GM19239 (cell line): ENCODE data around the gene MPC1.
A peak's percentile ranks its signal among the peaks of the same experiment; 100 is the strongest.
"Not testable (repeated sequence)": the region's sequence is repeated elsewhere in the genome, so short reads cannot be mapped to it uniquely, and the experiment has no call there.

Source experiments
- DNase-seq: peaks from one replicate; pipeline ENCODE4 v3.0.0; 2011; ENCODE audit warnings: low spot score; ENCODE audit not compliant: insufficient read length
- FAIRE-seq: peaks from 2 replicates; lab custom pipeline; 2011; peaks lifted over from hg19 to GRCh38; lab: Jason Lieb, UNC

Gene MPC1

GRCh38 chr6:166352923-166353322, 29.8 kb downstream of the MPC1 start:
- FAIRE-seq (no peak), DNase-seq (no peak)

- FAIRE-seq (peak; percentile 89), DNase-seq (peak; percentile 30)
These were observed 30.9 kb downstream of the MPC1 start for GRCh38 chr6:166351715-166352285.

GRCh38 chr6:166348305-166348949, 34.3 kb downstream of the MPC1 start:
- FAIRE-seq (no peak), DNase-seq (no peak)

GRCh38 chr6:166346965-166347364, 35.8 kb downstream of the MPC1 start:
- DNase-seq (no peak), FAIRE-seq (no peak)

- FAIRE-seq (no peak), DNase-seq (no peak)
These were observed 36.3 kb downstream of the MPC1 start for GRCh38 chr6:166346449-166346848.

GRCh38 chr6:166345672-166346071, 37.1 kb downstream of the MPC1 start:
- not testable (repeated sequence) for FAIRE-seq, DNase-seq

GRCh38 chr6:166344921-166345320, 37.8 kb downstream of the MPC1 start:
- not testable (repeated sequence) for DNase-seq, FAIRE-seq

- no peak for FAIRE-seq
- DNase-seq: no peak
These were observed 38.5 kb downstream of the MPC1 start for GRCh38 chr6:166344240-166344639.

GRCh38 chr6:166343150-166343487, 39.6 kb downstream of the MPC1 start:
- DNase-seq: no peak
- peak; percentile 75 for FAIRE-seq

- DNase-seq: peak; percentile 79
- peak; percentile 65 for FAIRE-seq
These were observed 40.2 kb downstream of the MPC1 start, which contains the start of gene SFT2D1 for GRCh38 chr6:166342349-166343149. Gene SFT2D1 (minus strand): TSS chr6:166342545. CDS start chr6:166342481, 64 bp downstream.

- DNase-seq: no peak
- peak; percentile 11 for FAIRE-seq
These were observed 40.8 kb downstream of the MPC1 start for GRCh38 chr6:166341977-166342348.

- no peak for FAIRE-seq
- no peak for DNase-seq
These were observed 41.3 kb downstream of the MPC1 start for GRCh38 chr6:166341464-166341863.

GRCh38 chr6:166338854-166339253, 43.9 kb downstream of the MPC1 start:
- no peak for DNase-seq
- no peak for FAIRE-seq

- no peak for FAIRE-seq
- no peak for DNase-seq
These were observed 45.9 kb downstream of the MPC1 start for GRCh38 chr6:166336847-166337246.

- FAIRE-seq: peak; percentile 80
- no peak for DNase-seq
These were observed 47.1 kb downstream of the MPC1 start for GRCh38 chr6:166335378-166336302.

- FAIRE-seq: peak; percentile 52
- no peak for DNase-seq
These were observed 47.9 kb downstream of the MPC1 start for GRCh38 chr6:166334878-166335277.

GRCh38 chr6:166333172-166333995, 49.4 kb downstream of the MPC1 start:
- FAIRE-seq (peak; percentile 83), DNase-seq (peak; percentile 40)

- no peak for DNase-seq
- no peak for FAIRE-seq
These were observed 51.0 kb downstream of the MPC1 start for GRCh38 chr6:166331503-166332415.
